Left cardiac atrium (tissue), 4 donors: Measurements from ENCODE around the gene HIPK2. TPM values are rescaled to one million over a fixed set of nuclear protein-coding genes. Genes with fewer than 3 reads are reported as not detected.
A peak's percentile ranks its signal among the peaks of the same experiment; 100 is the strongest.

ENCODE experiments used
- ATAC-seq, 2 donors: fragments of 200-7000 bp; cut with Tn5 transposase; one replicate each; pipeline ENCODE4 v1.9.1; 2020; ENCODE audit warnings: mild to moderate bottlenecking in 2 of 2, moderate library complexity in 2 of 2
- DNase-seq: peaks from one replicate; pipeline ENCODE4 v3.0.0-alpha.2; 2020
- intact Hi-C, 2 donors: fragments of 100-400 bp; cut with DNase I; formaldehyde crosslinking; loops; one replicate each; pipeline versions ENCODE4 v1.14.1 to v1.15.1; 2022 to 2023
- total RNA-seq, 2 donors: library from RNA; stranded (reverse); fragmentation: NEBNext Ultra II Directional; extraction: Animal tissue kit (Norgen Biotek cat#: 25700); gene quantifications; one replicate each; pipeline ENCODE4 v1.2.1, GENCODE V29; 2021
- donor health status: DM: no; HTN: yes; CAD: no.
- donor health status: DM: no; HTN: yes; CAD: no; lungs with severe emphysema.
- donor health status: DM: yes; HTN: yes; CAD: no.
- donor health status: Dilated cardiomyopathy.

HIPK2 gene
- total RNA-seq, 2 donors from 2014 or later: 123 to 139 TPM

DNA sequence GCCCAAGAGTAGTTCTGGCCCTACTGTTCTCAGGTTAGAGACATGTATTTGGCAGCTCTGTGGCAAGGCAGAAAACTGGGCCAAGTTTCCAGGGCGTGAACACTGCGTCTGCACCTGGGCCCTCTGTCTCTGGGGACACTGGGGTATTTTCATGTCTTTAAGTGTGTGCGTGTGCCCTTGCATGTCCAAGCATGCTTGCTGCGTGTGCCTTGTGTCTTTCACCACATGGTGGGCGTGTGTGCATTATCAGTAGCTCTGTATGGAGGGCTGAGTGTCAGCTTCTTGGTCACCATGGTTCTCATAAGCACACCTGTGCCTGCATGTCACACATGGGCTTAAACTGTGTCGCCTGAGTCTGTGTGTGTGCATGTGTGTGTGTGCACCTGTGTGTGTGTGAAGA is 69.3 kb downstream of the HIPK2 start:
- no peak for ATAC-seq
- intact Hi-C loops: loop anchor here in 1 of 2 donors (10.0 kb wide), 1 partner anchor 66 kb away; the partner anchor contains the start of gene HIPK2
- no peak for DNase-seq

DNA sequence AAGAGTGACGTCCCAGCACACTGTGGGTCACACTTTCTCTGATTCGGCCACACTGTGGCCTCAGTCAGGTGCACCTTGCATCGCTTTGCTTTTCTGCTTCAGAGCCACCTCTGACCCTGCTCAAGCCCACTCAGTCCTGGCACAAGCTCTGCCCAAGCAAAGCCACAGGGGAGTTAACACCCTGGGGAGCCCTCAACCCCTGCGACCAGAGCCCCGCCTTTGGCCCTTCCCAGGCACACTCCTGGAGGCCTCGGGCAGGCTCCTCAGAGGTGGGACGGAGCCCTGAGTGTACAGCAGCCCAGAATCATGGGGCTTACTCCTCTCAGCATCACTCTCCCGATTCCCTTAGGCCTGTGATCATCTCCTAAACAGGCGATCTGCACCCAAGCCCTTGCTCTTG is 71.0 kb downstream of the HIPK2 start:
- no peak for ATAC-seq
- intact Hi-C loops: loop anchor here in 1 of 2 donors (10.0 kb wide), 1 partner anchor 68 kb away; the partner anchor contains the start of gene HIPK2
- no peak for DNase-seq

DNA sequence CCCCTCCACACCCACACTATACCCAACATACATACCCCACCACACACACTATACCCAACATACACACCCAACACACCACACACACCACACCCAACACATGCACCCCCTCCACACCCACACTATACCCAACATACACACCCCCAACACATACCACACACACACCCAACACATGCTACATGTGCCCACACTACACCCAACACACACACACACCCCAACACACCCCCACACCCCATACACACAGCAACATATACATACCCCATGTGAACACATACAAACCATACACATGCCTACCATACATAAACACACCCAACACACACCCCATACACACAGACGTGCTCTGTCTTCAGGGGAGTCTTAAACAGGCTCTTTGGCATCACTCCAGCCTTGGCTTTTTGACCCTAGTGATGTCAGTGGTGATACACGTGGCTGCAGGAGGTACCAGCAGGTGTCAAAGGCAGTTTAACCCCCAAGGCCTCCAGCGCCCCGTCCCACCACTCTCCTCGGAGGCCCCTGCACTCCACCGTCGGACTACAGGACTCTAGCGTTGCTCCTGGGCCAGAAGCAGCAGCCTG is 73.4 kb downstream of the HIPK2 start:
- no peak for DNase-seq
- intact Hi-C loops: loop anchor here in 1 of 2 donors (5.0 to 10.0 kb wide), 2 partner anchors 57 to 70 kb away; partner anchors contain the start of gene HIPK2
- no peak for ATAC-seq

DNA sequence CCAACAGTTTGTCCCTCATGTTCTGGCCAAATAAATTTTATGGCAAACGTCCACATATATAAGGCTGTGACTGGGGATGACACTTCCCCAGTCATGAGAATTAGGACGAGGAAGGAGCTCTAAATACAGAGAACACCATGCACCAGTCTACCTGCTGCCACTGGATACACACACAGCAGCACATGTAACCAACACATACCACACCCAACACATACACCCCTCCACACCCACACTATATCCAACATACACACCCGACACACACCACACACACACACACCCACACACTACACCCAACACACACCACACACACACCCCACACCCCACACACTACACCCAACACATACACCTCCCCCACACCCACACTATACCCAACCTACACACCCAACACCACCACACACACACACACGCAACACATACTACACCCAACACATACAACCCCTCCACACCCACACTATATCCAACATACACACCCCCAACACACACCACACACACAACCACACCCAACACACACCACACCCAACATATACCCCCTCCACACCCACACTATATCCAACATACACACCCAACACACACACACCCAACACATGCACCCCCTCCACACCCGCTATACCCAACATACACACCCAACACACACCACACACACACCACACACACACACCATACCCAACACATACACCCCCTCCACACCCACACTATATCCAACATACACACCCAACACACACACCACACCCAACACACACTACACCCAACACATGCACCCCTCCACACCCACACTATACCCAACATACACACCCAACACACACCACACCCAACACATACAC is 74.1 kb downstream of the HIPK2 start:
- peak; percentile 33 to 34 for ATAC-seq
- intact Hi-C loops: loop anchor here in 1 of 2 donors (5.0 to 10.0 kb wide), 2 partner anchors 56 to 71 kb away; partner anchors contain the start of gene HIPK2
- DNase-seq: no peak

DNA sequence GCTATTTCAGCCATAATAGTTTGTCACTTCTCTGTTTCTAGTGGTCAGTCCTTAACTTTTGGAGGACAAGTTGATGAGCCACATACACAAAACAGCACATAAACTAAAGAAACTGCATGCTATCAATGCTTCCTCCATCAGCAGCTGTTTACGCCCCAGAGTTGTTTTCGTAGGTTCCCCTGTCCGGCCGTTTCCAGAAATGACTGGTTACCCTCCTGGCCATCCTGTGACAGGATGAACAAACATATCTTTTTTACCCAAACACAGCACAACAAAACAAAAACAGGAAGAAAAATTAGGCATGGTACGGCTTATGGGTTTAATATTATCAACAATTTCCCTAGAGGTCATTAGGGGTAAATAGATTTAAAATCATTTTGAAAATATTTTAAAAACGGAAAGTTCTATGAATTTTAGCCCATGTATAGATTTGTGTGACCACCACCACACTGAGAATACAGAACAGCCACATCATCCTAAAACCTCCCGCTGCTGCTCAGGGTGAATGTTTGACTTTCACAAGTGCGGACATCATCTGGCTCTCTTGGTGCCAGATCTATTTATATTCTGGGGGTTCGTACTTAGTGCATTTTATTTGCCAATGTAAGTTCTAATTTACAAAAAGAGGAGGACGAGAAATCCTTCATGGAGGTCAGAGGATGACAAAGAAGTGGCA is 74.8 kb downstream of the HIPK2 start:
- ATAC-seq (peak; percentile 47 to 64), DNase-seq (no peak)
- intact Hi-C loops: loop anchor here in 1 of 2 donors (5.0 to 10.0 kb wide), 2 partner anchors 56 to 72 kb away; partner anchors contain the start of gene HIPK2

DNA sequence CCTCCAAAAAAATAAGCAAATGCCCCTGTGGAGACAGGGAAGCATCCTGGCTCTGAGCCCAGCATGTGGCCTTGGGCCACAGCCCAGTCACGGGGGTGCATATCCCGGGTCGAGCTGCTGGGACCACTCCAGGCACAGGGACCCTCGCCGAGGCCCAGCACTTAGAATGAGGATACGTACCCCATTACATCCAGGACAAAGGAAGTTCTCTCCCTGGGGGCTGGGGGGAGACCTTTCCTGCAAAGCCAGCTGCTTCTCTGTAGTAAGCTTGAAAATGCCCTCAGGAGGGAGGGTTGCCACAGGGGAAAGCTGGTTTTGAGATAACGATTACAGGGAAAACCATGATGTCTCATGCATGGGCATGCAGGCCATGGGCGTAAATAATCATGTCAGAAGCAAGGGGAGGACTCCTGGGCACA is 75.5 kb downstream of the HIPK2 start:
- peak; percentile 38 to 45 for ATAC-seq
- intact Hi-C loops: loop anchor here in 1 of 2 donors (5.0 to 10.0 kb wide), 2 partner anchors 55 to 72 kb away; partner anchors contain the start of gene HIPK2
- DNase-seq: no peak

DNA sequence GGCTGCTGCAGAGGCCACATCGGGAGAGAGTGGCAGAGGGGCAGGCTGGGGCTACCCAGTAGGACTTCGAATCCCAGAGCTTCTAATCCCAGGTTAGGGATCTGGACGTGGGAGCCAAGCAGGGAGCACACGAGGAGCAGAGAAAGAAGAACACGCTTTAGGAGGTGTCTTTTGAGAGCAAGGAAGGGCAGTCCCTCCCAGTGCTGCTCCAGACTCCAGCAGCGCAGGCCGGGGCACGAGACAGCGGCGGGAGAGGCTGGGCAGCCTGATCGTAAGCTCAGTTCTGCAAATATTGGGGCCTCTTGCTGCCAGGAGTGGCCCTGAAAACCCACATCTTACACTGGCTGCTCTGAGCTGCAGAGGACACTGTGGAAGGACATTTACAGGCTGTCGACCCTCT is 75.9 kb downstream of the HIPK2 start:
- intact Hi-C loops: loop anchor here in 1 of 2 donors (5.0 to 10.0 kb wide), 2 partner anchors 55 to 73 kb away; partner anchors contain the start of gene HIPK2
- ATAC-seq (peak in 1 of 2 donors; percentile 26), DNase-seq (no peak)

DNA sequence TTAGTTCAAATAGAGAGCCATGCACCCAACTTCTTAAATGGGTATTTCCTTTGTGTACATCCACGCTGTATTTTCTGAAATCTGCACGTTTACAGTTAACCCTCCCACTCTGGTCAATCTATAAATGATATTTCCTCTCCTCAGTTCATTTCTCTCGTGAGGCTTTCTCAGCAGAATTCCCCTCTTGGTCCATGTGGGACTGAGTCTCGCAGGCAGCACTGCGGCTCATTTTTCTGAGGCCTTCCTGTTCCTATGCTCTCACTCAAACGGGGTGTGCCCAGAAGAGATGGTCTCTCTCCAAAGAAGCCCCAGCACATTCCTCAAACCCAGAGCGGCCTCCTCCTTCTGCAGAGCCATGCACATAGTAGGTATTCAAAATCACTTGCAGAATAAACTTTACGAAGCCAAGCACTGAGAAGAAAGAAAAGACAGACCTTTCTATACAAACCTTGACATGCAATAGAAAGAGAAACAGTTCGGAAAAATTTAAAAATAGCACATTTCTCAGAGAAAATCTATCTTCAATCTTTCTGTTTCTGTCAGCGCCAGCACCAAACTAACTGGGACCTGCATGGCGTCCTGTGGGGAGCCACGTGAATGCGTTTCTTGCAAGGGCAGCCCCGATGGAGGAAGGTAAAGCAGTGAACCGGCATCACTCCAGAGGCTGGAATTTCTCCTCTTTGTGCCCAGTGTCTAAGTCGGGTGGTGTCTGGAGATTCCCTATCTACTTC is 77.1 kb downstream of the HIPK2 start:
- DNase-seq (no peak), ATAC-seq (no peak)
- intact Hi-C loops: loop anchor here in 1 of 2 donors (5.0 to 10.0 kb wide), 2 partner anchors 53 to 74 kb away; partner anchors contain the start of gene HIPK2

DNA sequence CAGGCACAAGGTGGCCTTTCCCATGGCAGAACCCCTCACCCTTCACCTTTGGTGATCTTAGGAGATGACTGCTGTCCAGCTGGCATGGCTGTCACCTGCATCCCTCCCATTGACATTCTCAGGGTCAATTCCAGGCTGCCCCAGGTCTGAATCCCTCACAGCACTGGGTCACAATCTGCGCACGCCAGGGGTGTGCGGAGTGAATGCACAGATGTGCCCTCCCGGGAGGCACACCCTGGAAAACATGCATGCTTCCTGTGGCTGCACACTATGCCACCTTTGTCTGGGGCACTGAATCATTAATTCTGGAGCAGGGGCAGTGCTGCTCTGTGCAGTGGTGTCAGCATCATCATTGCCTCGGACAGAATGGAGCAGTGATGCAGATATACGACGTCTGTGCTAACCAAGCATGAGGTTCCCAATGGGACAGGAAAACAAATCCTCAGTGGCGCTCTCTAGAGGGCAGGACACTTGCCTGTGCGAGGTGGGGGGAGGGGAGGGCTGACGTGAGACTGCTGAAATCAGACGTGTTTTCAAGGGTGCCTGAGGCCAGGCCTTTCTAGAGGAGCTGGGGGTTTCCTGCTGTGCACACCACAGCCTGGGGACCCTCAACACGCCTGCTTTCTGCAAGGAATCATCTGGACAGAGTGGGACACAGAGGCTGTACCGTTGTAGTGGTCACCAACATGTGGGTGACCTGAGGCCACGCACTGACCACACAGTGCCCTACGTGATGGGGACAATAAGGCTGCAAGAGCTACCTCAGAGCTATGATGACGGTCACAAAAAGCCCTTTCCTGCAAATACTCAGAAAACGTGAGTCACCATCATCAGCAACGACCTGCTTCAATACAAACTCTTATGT is 77.9 kb downstream of the HIPK2 start:
- ATAC-seq (no peak), DNase-seq (no peak)
- intact Hi-C loops: loop anchor here in 1 of 2 donors (5.0 to 10.0 kb wide), 2 partner anchors 53 to 75 kb away; partner anchors contain the start of gene HIPK2

DNA sequence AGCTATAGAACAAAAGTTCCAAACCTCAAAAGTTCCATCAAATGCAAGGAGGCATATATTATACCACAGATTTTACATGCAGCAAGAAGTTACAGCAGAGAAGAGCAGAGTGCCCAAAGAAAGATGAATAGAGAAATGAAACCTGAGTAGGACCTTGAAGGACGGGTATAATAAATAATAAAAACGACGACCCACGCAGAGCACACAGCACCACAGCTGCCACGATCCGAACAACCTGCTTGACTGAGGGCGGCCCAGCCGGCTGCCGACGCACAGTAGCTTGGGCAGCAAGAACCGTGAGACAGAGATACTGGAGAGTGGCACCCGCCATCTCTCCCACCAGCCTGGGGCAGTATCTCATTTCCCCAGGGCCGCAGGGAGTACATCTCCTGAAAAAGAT is 79.0 kb downstream of the HIPK2 start:
- ATAC-seq (no peak), DNase-seq (no peak)
- intact Hi-C loops: no loop called here

DNA sequence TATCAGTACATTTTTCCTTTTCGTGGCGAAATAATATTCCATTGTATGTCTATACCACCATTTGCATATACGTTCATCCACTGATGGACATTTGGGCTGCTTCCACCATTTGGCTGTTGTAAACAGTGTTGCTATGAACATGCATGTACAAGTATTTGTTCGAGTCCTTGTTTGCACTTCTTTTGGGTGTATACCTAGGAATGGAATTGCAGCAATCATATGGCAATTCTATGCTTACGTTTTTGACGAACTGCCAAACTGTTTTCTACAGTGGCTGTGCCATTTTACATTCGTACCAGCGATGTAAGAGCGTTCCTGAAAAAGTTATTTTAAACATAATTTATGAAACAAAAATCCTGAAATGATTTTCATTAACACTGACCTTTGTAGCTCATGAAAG is 79.5 kb downstream of the HIPK2 start:
- ATAC-seq: no peak
- no peak for DNase-seq
- intact Hi-C loops: no loop called here

DNA sequence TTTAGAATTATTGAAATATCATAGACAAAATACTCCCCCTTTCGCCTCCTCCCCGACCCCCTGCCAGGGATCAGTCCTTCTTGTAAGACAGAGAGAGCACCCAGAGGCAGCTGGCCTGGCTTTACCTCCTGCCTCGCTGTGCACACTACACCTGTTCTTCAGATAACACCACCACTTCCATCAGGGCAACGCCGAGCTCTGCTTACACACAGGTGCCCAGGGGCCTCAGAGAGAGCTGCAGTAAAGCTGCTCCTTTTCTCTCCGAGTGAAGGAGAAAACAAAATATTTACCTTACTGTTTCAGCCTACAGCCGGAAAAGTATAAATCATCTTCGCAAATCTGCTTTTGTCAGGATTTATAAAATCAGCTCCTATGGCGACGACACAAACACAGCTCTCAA is 80.7 kb downstream of the HIPK2 start:
- DNase-seq (no peak), ATAC-seq (no peak)
- intact Hi-C loops: no loop called here

DNA sequence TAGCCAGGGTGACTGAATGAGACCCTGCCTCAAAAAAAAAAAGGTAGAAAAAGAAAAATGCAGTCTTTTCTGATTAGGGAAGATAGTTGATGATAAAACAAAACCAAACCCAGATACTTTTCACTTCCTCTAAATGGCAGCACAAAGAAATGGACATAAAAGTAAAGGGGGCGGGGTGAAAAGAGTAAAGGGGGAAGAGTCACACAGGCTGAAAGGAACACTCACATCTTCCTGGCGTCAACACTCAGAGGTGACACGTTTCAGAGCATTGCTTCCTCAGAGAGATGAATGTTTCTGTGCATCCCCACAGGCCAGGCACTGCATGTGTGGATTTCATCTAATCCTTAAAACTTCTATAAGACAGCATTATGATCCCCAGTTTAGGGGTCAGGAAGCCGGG is 81.2 kb downstream of the HIPK2 start:
- intact Hi-C loops: no loop called here
- DNase-seq: no peak
- peak; percentile 35 to 54 for ATAC-seq

DNA sequence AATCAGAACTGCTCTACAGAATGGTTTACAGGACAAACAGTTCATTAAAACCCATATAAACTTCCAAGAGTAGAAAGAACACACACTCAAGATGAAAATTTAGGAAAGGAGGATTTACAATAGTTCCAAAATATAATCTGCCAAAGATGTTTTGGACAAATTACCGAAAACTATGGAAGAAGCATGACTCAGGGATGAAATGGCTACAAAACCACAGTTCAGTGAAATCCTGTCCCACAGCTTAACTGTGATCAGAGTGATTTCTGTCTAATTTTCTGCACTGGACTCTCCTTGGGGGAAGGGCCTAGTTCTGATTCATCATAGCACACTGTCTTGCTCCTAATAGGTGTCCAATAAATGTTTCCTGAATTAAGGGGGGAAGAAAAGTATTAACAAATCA is 82.2 kb downstream of the HIPK2 start:
- no peak for DNase-seq
- ATAC-seq: no peak
- intact Hi-C loops: no loop called here

DNA sequence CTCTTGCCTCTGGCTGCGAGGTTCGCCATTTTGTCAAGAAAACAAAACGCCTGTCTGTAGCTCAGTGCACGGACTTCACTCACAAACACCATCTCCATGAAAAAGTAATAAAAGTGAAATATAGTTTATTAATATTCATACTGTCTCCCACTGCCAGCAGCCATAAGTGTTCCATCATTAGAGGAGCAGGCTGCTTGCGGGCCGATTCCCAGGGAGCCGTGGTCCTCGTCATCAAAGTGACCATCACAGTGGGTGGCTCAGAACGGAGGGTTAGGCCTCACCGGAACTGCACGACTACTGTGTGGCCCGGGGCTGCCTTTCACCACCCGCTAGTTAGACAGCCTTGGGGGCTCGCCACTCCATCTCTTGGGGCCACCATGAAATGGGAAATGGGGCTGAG is 82.7 kb downstream of the HIPK2 start:
- no peak for ATAC-seq
- DNase-seq: no peak
- intact Hi-C loops: no loop called here

DNA sequence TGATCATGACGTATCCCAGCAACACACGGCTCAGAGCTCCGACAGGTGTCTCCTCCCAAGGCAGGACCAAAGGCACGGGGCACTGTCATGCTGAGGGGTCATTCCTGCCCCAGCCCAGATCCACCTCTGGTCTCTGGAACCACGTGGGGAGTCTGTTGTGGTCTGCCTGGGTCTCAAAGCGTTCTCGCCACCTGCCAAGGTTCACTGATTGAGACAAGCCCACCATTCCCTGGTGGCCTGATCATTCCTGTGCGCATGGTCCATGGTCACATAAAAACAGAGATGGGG is 83.5 kb downstream of the HIPK2 start:
- DNase-seq: no peak
- intact Hi-C loops: no loop called here
- no peak for ATAC-seq

DNA sequence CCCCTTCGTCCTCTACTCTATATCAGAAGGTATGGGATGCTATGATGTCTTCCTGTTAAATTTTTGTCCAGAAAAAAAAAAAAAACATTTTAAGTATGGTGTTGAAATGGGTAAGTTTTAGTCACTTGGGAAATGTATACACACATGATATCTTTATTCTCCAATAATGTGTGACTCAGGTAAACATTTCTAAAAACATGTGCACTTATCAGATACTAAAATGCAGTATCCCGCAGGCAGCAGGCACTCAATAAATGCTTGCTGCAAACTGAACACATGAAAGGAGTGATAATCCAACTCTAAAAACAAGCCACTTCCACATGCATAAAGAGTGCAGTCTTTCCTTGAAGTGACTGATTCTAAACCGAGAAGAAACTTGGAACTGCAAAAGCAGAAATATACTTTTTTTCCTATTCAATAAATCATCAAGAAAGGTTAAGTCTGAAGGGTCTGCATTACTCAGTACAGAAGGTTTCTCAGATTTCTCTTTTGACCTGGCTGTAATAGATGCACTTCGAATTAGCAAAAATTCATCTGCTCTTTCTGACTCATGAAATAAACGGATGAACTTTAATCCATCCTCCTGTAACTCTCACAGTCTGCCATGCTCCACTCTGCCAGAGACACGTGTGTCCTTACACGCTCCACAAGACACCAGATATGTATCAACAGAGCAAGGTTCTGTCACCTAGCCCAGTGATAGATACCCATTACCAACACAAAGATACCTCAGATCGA is 84.0 kb downstream of the HIPK2 start:
- ATAC-seq (no peak), DNase-seq (no peak)
- intact Hi-C loops: no loop called here

DNA sequence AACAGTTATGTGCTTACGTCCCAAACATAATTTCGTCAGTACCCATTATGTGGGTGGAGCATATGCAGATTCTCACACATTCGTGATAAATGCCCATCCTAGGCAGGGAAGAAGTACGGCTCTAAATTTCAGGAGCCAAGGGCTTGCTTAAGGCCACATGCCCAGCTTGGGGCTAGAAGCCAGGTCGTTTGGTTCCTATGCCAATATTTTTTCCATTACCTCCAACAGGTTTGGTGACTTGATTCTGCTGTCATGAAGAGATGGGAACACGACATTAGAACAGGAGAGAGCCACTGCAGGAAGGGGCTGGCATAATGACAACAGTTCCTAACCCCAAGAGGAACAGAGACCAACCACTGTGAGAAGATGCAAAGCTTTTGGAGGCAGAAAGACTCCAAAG is 85.1 kb downstream of the HIPK2 start:
- DNase-seq (no peak), ATAC-seq (no peak)
- intact Hi-C loops: no loop called here
